HepG2 (cell line): ENCODE data around the gene ATAD1. TPM values are rescaled to one million over a fixed set of nuclear protein-coding genes. Genes with fewer than 3 reads are reported as not detected.
A peak's percentile ranks its signal among the peaks of the same experiment; 100 is the strongest.

Source experiments
- ATAC-seq: fragments of 200-7000 bp; cut with Tn5 transposase; 3 replicates; pipeline ENCODE4 v1.9.1; 2020; ENCODE audit warnings: mild to moderate bottlenecking, moderate library complexity
- BruUV-seq: library from RNA; stranded (reverse); fragments of 400-500 nt; replicated peaks from 2 replicates; lab custom pipeline; 2021; lab: Mats Ljungman, UMichigan
- CTCF ChIA-PET: fragments of 300-600 bp; formaldehyde crosslinking; extraction: SDS; loops from one replicate; lab custom pipeline; 2021; ENCODE audit warnings: low total read pairs, inconsistent platforms, low intra/inter-chr PET ratio; lab: Yijun Ruan, JAX
- POLR2A ChIA-PET: fragments of 350-600 bp; sonication (Branson Sonifier 250); formaldehyde crosslinking; loops from one replicate; lab custom pipeline; 2020; ENCODE audit warnings: antibody characterized with exemption, inconsistent platforms; lab: Yijun Ruan, JAX
- DNase-seq: peaks from one replicate; pipeline ENCODE4 v3.0.0-alpha.2; 2015; ENCODE audit warnings: low spot score
- FAIRE-seq: peaks from 3 replicates; lab custom pipeline; 2011; peaks lifted over from hg19 to GRCh38; lab: Jason Lieb, UNC
- H2AFZ ChIP-seq: one replicate; pipeline ENCODE4 v1.6.1; 2011; ENCODE audit warnings: low read length, inconsistent platforms
- H3K27ac ChIP-seq: fragments of 300-600 bp; 3 replicates; pipeline ENCODE4 v1.8.0; 2011; ENCODE audit warnings: mixed run types, mild to moderate bottlenecking, mixed read lengths, low read length, inconsistent platforms; ENCODE audit not compliant: insufficient read depth; ENCODE audit errors: extremely low read length
- H3K27me3 ChIP-seq, 2 experiments: fragments of 200-600 bp in 1 of 2; 2 replicates in 1 of 2; 3 replicates in 1 of 2; pipeline versions ENCODE4 v1.6.0 to v1.8.0; 2011; ENCODE audit warnings: low read length in 2 of 2, mild to moderate bottlenecking in 2 of 2, moderate library complexity in 2 of 2, inconsistent platforms in 1 of 2; ENCODE audit not compliant: insufficient read depth in 2 of 2, control insufficient read depth in 1 of 2
- H3K36me3 ChIP-seq, 2 experiments: fragments of 200-600 bp in 1 of 2; replicated peaks in 1 of 2; 2 replicates in 1 of 2; 3 replicates in 1 of 2; pipeline versions ENCODE4 v1.5.1 to v1.8.0; 2011; ENCODE audit warnings: low read length in 2 of 2, inconsistent platforms in 1 of 2; ENCODE audit not compliant: insufficient read depth in 2 of 2, control insufficient read depth in 1 of 2
- H3K4me1 ChIP-seq: 2 replicates; pipeline ENCODE4 v1.5.1; 2012; ENCODE audit warnings: low read length, inconsistent platforms; ENCODE audit not compliant: insufficient read depth
- H3K4me2 ChIP-seq: 2 replicates; pipeline ENCODE4 v1.6.0; 2011; ENCODE audit warnings: low read depth, low read length, inconsistent platforms
- H3K4me3 ChIP-seq, 3 experiments: fragments of 200-600 bp in 1 of 3; sonication (generic), shearing (Covaris generic) in 1 of 3; replicated peaks in 1 of 3; 2 replicates each; pipeline ENCODE4 v1.5.1; 2011 to 2016; ENCODE audit warnings: low read length in 3 of 3, inconsistent platforms in 2 of 3, low read depth in 2 of 3, mild to moderate bottlenecking in 2 of 3, control low read depth in 1 of 3, mixed read lengths in 1 of 3; ENCODE audit not compliant: insufficient read depth in 1 of 3
- H3K79me2 ChIP-seq: one replicate; pipeline ENCODE4 v1.6.1; 2011; ENCODE audit warnings: low read length, inconsistent platforms; ENCODE audit not compliant: insufficient read depth
- H3K9ac ChIP-seq: 2 replicates; pipeline ENCODE4 v1.6.0; 2011; ENCODE audit warnings: mild to moderate bottlenecking, low read depth, low read length, inconsistent platforms; ENCODE audit not compliant: insufficient read depth
- H3K9me3 ChIP-seq: 2 replicates; pipeline ENCODE4 v1.5.1; 2012; ENCODE audit warnings: mild to moderate bottlenecking, low read length
- H4K20me1 ChIP-seq: 2 replicates; pipeline ENCODE4 v1.6.0; 2011; ENCODE audit warnings: inconsistent platforms, mild to moderate bottlenecking, low read length, moderate library complexity; ENCODE audit not compliant: insufficient read depth
- ATF7 ChIP-seq, 2 experiments: fragments of 450-650 bp in 1 of 2; sonication (generic) in 1 of 2; formaldehyde crosslinking in 1 of 2; IDR thresholded peaks; 2 replicates each; pipeline versions ENCODE4 v1.4.0 to v1.6.1; 2016 to 2020; ENCODE audit warnings: antibody characterized with exemption in 1 of 2, mild to moderate bottlenecking in 1 of 2, missing genetic modification reagents in 1 of 2
- FOSL2 ChIP-seq: sonication (generic); formaldehyde crosslinking; IDR thresholded peaks from 2 replicates; pipeline ENCODE4 v1.4.0; 2020; ENCODE audit warnings: missing genetic modification reagents
- FOXK1 ChIP-seq: sonication (generic); formaldehyde crosslinking; IDR thresholded peaks from 2 replicates; pipeline ENCODE4 v1.4.0; 2020; ENCODE audit warnings: low read depth, missing genetic modification reagents, borderline replicate concordance
- HOXA9 ChIP-seq: sonication (generic); formaldehyde crosslinking; IDR thresholded peaks from 2 replicates; pipeline ENCODE4 v1.8.1; 2022; ENCODE audit warnings: missing genetic modification reagents, mild to moderate bottlenecking, moderate library complexity, borderline replicate concordance
- IRX3 ChIP-seq: sonication (generic); formaldehyde crosslinking; IDR thresholded peaks from 2 replicates; pipeline ENCODE4 v1.8.1; 2023; ENCODE audit warnings: mild to moderate bottlenecking, low read depth, missing genetic modification reagents, borderline replicate concordance
- NFKB2 ChIP-seq: sonication (generic); formaldehyde crosslinking; IDR thresholded peaks from 2 replicates; pipeline ENCODE4 v1.4.0; 2020; ENCODE audit warnings: missing genetic modification reagents, borderline replicate concordance
- SIX1 ChIP-seq: sonication (generic); formaldehyde crosslinking; IDR thresholded peaks from 2 replicates; pipeline ENCODE4 v1.4.0; 2020; ENCODE audit warnings: missing genetic modification reagents, borderline replicate concordance
- TRIM22 ChIP-seq: fragments of 450-650 bp; IDR thresholded peaks from 2 replicates; pipeline ENCODE4 v1.6.1; 2017
- WIZ ChIP-seq: sonication (generic); formaldehyde crosslinking; IDR thresholded peaks from 2 replicates; pipeline ENCODE4 v1.5.1; 2020; ENCODE audit warnings: mild to moderate bottlenecking, missing genetic modification reagents
- XRCC5 ChIP-seq: fragments of 200-400 bp; formaldehyde crosslinking; optimal IDR thresholded peaks from 2 replicates; pipeline ENCODE3; 2017; ENCODE audit warnings: mild to moderate bottlenecking, low read length
- ZBTB33 ChIP-seq: sonication (generic); formaldehyde crosslinking; IDR thresholded peaks from 2 replicates; pipeline ENCODE4 v1.4.0; 2020; ENCODE audit warnings: missing genetic modification reagents
- ZKSCAN8 ChIP-seq: IDR thresholded peaks from 2 replicates; pipeline ENCODE4 v1.6.1; 2016; ENCODE audit warnings: borderline replicate concordance, missing genetic modification reagents, missing compliant biosample characterization
- WGBS: methylation state at CpG from one replicate; pipeline ENCODE4 v1.1.6; 2017; ENCODE audit warnings: low lambda C conversion rate; 5-methylcytosine and 5-hydroxymethylcytosine counted together
- in situ Hi-C: cut with HindIII; loops from 2 replicates; pipeline ENCODE4 v1.10.0; 2017; ENCODE audit warnings: low pct_unique_long_range_greater_than_20kb; ENCODE audit not compliant: extremely low pct_ligation_motif_present
- intact Hi-C: fragments of 100-400 bp; cut with micrococcal nuclease; formaldehyde crosslinking; loops from one replicate; pipeline ENCODE4 v1.10.0; 2022; ENCODE audit not compliant: unreplicated experiment
- polyA plus RNA-seq, 8 experiments: library from polyadenylated mRNA; depleted of rRNA in 3 of 8; stranded (reverse) in 7 of 8; unstranded in 1 of 8; fragments of >200 nt; fragmentation: Illumina TruSeq in 4 of 8; extraction: Trizol in 4 of 8; gene quantifications; 2 replicates each; pipeline versions ENCODE4 v1.2.1 to v1.2.3, GENCODE V29; 2011 to 2016; ENCODE audit warnings: low read depth in 4 of 8, missing spikeins in 1 of 8, mixed read lengths in 1 of 8; ENCODE audit not compliant: insufficient read depth in 1 of 8
- total RNA-seq, 5 experiments: library from RNA; depleted of rRNA; stranded (reverse); fragments of >200 nt; fragmentation: Illumina TruSeq; extraction: Trizol; gene quantifications; 2 replicates each; pipeline ENCODE4 v1.2.3, GENCODE V29; 2016; ENCODE audit warnings: low read depth in 1 of 5

ATAD1 gene
- total and polyA plus RNA-seq, 2 of the 13 experiments (the other 11 are each of a cell fraction or from before 2014, with no cell fraction given) = 14.9 to 28.2 TPM

GRCh38 chr10:87782721-87783120 is 35.3 kb downstream of the ATAD1 start:
- CTCF ChIA-PET = no interaction called here
- peaks cover 5 to 47% of the 10 kb centered on the region in 2 experiments; a peak in 4 of 5 replicates for H3K36me3 ChIP-seq
- no peak overlapping the region for H3K9ac ChIP-seq
- H3K9me3 ChIP-seq = no peaks in the 10 kb centered on the region
- H2AFZ ChIP-seq = no peak overlapping the region
- in situ Hi-C loops = no loop called here
- H4K20me1 ChIP-seq = no peaks in the 10 kb centered on the region
- 93% methylated on average over 6 of the region's 6 CpGs for whole genome bisulfite sequencing
- H3K4me3 ChIP-seq = no peak overlapping the region
- H3K4me1 ChIP-seq = no peaks in the 10 kb centered on the region
- BruUV-seq = no TSS peak
- TF ChIP-seq FOXK1 (CRISPR knock-in tag) (no peak), ZKSCAN8 (no peak), ATF7 (IDR thresholded peaks at IDR 0.05) (no peak), ATF7 (CRISPR knock-in tag; IDR thresholded peaks at IDR 0.05) (no peak), ZBTB33 (CRISPR knock-in tag) (0 out of 2 replicates have a peak, but pooled peaks have one; percentile 25), HOXA9 (CRISPR knock-in tag) (no peak), FOSL2 (CRISPR knock-in tag) (peak; percentile 33), TRIM22 (no peak), WIZ (no peak), NFKB2 (CRISPR knock-in tag) (no peak), IRX3 (CRISPR knock-in tag) (no peak), SIX1 (no peak), XRCC5 (no peak)
- no peaks in the 10 kb centered on the region for H3K79me2 ChIP-seq
- H3K4me2 ChIP-seq = no peak overlapping the region
- no peak for ATAC-seq
- H3K27ac ChIP-seq = no peak overlapping the region
- no peak for FAIRE-seq
- intact Hi-C loops = no loop called here
- H3K27me3 ChIP-seq = no peaks in the 10 kb centered on the region
- POLR2A ChIA-PET = no interaction called here
- no peak for DNase-seq
